ENCODE data around the gene MT1A. TPM values are rescaled to one million over a fixed set of nuclear protein-coding genes. Genes with fewer than 3 reads are reported as not detected.

The MT1A gene
- total and polyA plus RNA-seq, 2 of the 8 experiments (the other 6 are each of a cell fraction or from before 2014, with no cell fraction given): not detected

GRCh38 chr16:56682703-56683397, 44.4 kb downstream of the MT1A start (continued):
- no peak for TF ChIP-seq RFX5 (IDR thresholded peaks at IDR 0.05; ENCODE audit: borderline replicate concordance, low read depth, low read length)

Measured in H1 (cell line).